GM23338 (cell line): Measurements from ENCODE around the gene GTF3C5.

Source experiments
- CREB1 ChIP-seq: fragments of 250-450 bp; sonication (Bioruptor Pico); IDR thresholded peaks from 2 replicates; pipeline ENCODE4 v1.5.0; 2020; ENCODE audit warnings: low read depth, mild to moderate bottlenecking, moderate library complexity
- EZH2 ChIP-seq: fragments of 200-600 bp; sonication (generic); IDR thresholded peaks from one replicate; pipeline ENCODE4 v1.8.0; 2017; ENCODE audit warnings: antibody characterized with exemption, mild to moderate bottlenecking, low read depth; ENCODE audit not compliant: unreplicated experiment
- EZH2phosphoT487 ChIP-seq: fragments of 200-600 bp; sonication (generic); IDR thresholded peaks from one replicate; pipeline ENCODE4 v1.8.1; 2018; ENCODE audit warnings: antibody characterized with exemption; ENCODE audit not compliant: unreplicated experiment
- JUNB ChIP-seq: IDR thresholded peaks from one replicate; pipeline ENCODE4 v1.6.1; 2016; ENCODE audit warnings: antibody characterized with exemption; ENCODE audit not compliant: unreplicated experiment
- NANOG ChIP-seq: IDR thresholded peaks from 2 replicates; pipeline ENCODE4 v1.6.1; 2016; ENCODE audit warnings: antibody characterized with exemption, borderline replicate concordance
- POLR2AphosphoS5 ChIP-seq: IDR thresholded peaks from 2 replicates; pipeline ENCODE4 v1.6.1; 2016; ENCODE audit warnings: antibody characterized with exemption, low read depth
- STAT1 ChIP-seq: IDR thresholded peaks from one replicate; pipeline ENCODE4 v1.6.1; 2016; ENCODE audit warnings: antibody characterized with exemption; ENCODE audit not compliant: unreplicated experiment
- ZNF114 ChIP-seq: fragments of 250-450 bp; sonication (Bioruptor Pico); IDR thresholded peaks from 2 replicates; pipeline ENCODE4 v1.5.0; 2020; ENCODE audit warnings: mild to moderate bottlenecking, moderate library complexity
- ZNF331 ChIP-seq: fragments of 250-450 bp; sonication (Bioruptor Pico); IDR thresholded peaks from 2 replicates; pipeline ENCODE4 v1.5.0; 2020; ENCODE audit warnings: low read depth, mild to moderate bottlenecking, moderate library complexity
- TF ChIP-seq, protein P1 (sequence below), 2 experiments: fragments of 200-600 bp in 1 of 2; sonication (generic) in 1 of 2; conservative IDR thresholded peaks; 2 replicates each; pipeline versions ENCODE4 v1.5.1 to v1.6.1; 2016 to 2017; ENCODE audit warnings: antibody characterized with exemption in 2 of 2, low read depth in 2 of 2, mild to moderate bottlenecking in 2 of 2, moderate library complexity in 1 of 2
- TF ChIP-seq, protein P2 (sequence below): IDR thresholded peaks from 2 replicates; pipeline ENCODE4 v1.6.1; 2016; ENCODE audit warnings: antibody characterized with exemption
- TF ChIP-seq, protein P3 (sequence below): IDR thresholded peaks from one replicate; pipeline ENCODE4 v1.6.1; 2018; ENCODE audit warnings: antibody characterized with exemption; ENCODE audit not compliant: unreplicated experiment

DNA sequence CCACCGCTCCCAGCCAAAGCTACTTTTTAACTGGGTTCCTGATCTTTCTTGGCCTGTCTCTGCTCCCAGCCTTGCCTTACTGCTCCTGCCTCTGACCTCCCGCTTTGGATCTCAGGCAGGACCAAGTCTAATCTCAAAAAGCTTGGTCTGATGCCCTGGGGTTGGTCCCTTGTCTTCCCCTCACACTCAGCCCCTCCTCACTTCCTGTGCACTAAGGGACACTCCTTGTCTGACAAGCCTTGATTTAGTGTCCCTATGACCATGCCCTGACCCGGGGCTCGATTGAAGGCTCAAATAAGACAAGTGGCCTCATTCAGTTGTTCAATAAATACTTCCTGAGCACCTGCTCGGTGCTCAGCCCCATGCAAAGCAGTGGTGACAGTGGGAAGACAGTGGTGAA is 3.7 kb upstream of the GTF3C5 start:
- TF ChIP-seq POLR2AphosphoS5 (no peak), EZH2 (no peak), CREB1 (no peak), JUNB (no peak), EZH2phosphoT487 (no peak), STAT1 (no peak), ZNF331 (CRISPR knock-in tag) (no peak), NANOG (no peak), ZNF114 (no peak)
- TF ChIP-seq, protein P1, sequence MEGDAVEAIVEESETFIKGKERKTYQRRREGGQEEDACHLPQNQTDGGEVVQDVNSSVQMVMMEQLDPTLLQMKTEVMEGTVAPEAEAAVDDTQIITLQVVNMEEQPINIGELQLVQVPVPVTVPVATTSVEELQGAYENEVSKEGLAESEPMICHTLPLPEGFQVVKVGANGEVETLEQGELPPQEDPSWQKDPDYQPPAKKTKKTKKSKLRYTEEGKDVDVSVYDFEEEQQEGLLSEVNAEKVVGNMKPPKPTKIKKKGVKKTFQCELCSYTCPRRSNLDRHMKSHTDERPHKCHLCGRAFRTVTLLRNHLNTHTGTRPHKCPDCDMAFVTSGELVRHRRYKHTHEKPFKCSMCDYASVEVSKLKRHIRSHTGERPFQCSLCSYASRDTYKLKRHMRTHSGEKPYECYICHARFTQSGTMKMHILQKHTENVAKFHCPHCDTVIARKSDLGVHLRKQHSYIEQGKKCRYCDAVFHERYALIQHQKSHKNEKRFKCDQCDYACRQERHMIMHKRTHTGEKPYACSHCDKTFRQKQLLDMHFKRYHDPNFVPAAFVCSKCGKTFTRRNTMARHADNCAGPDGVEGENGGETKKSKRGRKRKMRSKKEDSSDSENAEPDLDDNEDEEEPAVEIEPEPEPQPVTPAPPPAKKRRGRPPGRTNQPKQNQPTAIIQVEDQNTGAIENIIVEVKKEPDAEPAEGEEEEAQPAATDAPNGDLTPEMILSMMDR (conservative IDR thresholded peaks at IDR 0.05; ENCODE audit: low read depth in 2 of 2): no peak
- TF ChIP-seq, protein P2, sequence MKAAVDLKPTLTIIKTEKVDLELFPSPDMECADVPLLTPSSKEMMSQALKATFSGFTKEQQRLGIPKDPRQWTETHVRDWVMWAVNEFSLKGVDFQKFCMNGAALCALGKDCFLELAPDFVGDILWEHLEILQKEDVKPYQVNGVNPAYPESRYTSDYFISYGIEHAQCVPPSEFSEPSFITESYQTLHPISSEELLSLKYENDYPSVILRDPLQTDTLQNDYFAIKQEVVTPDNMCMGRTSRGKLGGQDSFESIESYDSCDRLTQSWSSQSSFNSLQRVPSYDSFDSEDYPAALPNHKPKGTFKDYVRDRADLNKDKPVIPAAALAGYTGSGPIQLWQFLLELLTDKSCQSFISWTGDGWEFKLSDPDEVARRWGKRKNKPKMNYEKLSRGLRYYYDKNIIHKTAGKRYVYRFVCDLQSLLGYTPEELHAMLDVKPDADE: no peak
- TF ChIP-seq, protein P3, sequence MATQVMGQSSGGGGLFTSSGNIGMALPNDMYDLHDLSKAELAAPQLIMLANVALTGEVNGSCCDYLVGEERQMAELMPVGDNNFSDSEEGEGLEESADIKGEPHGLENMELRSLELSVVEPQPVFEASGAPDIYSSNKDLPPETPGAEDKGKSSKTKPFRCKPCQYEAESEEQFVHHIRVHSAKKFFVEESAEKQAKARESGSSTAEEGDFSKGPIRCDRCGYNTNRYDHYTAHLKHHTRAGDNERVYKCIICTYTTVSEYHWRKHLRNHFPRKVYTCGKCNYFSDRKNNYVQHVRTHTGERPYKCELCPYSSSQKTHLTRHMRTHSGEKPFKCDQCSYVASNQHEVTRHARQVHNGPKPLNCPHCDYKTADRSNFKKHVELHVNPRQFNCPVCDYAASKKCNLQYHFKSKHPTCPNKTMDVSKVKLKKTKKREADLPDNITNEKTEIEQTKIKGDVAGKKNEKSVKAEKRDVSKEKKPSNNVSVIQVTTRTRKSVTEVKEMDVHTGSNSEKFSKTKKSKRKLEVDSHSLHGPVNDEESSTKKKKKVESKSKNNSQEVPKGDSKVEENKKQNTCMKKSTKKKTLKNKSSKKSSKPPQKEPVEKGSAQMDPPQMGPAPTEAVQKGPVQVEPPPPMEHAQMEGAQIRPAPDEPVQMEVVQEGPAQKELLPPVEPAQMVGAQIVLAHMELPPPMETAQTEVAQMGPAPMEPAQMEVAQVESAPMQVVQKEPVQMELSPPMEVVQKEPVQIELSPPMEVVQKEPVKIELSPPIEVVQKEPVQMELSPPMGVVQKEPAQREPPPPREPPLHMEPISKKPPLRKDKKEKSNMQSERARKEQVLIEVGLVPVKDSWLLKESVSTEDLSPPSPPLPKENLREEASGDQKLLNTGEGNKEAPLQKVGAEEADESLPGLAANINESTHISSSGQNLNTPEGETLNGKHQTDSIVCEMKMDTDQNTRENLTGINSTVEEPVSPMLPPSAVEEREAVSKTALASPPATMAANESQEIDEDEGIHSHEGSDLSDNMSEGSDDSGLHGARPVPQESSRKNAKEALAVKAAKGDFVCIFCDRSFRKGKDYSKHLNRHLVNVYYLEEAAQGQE: no peak
